ACC112 (cell line): ENCODE measurements around the gene TRIM75.
"Not testable (repeated sequence)": the region's sequence is repeated elsewhere in the genome, so short reads cannot be mapped to it uniquely, and the experiment has no call there.

Experiments used
- H2AFZ ChIP-seq: fragments of 200-600 bp; sonication (generic); one replicate; pipeline ENCODE4 v1.6.0; 2017; ENCODE audit warnings: antibody characterized with exemption, low read length; ENCODE audit not compliant: unreplicated experiment
- H3K27ac ChIP-seq: fragments of 200-600 bp; sonication (generic); 2 replicates; pipeline ENCODE4 v1.5.1; 2014; ENCODE audit warnings: low read depth, mild to moderate bottlenecking, antibody characterized with exemption, low read length, moderate library complexity
- H3K27me3 ChIP-seq: fragments of 200-600 bp; sonication (generic); 2 replicates; pipeline ENCODE4 v1.6.1; 2014; ENCODE audit warnings: mild to moderate bottlenecking, antibody characterized with exemption, low read length, moderate library complexity, mixed read lengths; ENCODE audit not compliant: insufficient read depth
- H3K36me3 ChIP-seq: fragments of 200-600 bp; sonication (generic); 2 replicates; pipeline ENCODE4 v1.6.1; 2016; ENCODE audit warnings: mild to moderate bottlenecking, antibody characterized with exemption, low read length, moderate library complexity, mixed read lengths; ENCODE audit not compliant: insufficient read depth
- H3K4me1 ChIP-seq: fragments of 200-600 bp; sonication (generic); one replicate; pipeline ENCODE4 v1.6.1; 2016; ENCODE audit warnings: low read length, mixed read lengths; ENCODE audit not compliant: insufficient read depth, unreplicated experiment, control insufficient read depth
- H3K4me3 ChIP-seq: fragments of 200-600 bp; sonication (generic); 2 replicates; pipeline ENCODE4 v1.5.1; 2014; ENCODE audit warnings: mild to moderate bottlenecking, low read depth, low read length
- H3K79me2 ChIP-seq: fragments of 200-600 bp; sonication (generic); one replicate; pipeline ENCODE4 v1.6.0; 2016; ENCODE audit warnings: low read length; ENCODE audit not compliant: control insufficient read depth, unreplicated experiment, insufficient read depth

Gene TRIM75

GRCh38 chr4:165053645-165054044 lies at the start of gene TRIM75:
Gene TRIM75, plus strand, starts transcription at chr4:165053866. Its CDS starts 5,282 bp downstream, at chr4:165059148.
- Histone ChIP-seq H3K27ac (no peak within 1 kb of the TSS), H3K79me2 (no peaks in the 10 kb centered on the region), H3K4me3 (no peak within 1 kb of the TSS), H3K36me3 (no peaks in the 10 kb centered on the region), H3K4me1 (no peaks in the 10 kb centered on the region), H3K27me3 (peaks cover 2% of the 10 kb centered on the region; the same call in 1 of the 2 replicates), H2AFZ (no peak within 1 kb of the TSS)

DNA sequence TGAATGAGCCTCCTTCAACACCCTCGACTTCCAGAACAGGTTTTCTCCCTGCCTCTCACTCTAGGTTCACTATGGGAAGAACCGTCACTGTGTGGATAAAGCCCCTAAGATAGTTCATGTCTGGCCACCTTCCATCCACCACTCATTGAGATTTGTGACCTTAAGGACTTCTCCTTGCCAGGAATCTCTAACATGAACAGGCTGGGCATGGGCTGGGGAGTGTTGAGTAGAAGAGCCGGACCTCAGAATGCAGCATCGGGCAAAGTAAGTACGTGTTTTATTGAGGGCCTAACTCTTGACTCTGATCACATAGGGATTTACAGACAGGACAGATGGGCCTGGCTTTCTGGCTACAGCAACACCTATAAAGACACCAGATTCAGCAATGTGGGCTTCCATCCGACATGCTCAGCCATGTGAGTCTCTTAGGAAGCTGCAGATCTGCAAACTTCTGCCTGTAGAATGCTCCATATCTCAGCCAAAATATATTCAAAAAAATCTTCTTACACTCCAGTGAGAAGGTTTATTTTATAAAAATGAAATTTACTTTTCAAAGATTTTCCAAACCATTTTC lies 48.2 kb upstream of the TRIM75 start:
- Histone ChIP-seq H3K79me2 (no peaks in the 10 kb centered on the region), H3K4me1 (no peaks in the 10 kb centered on the region), H3K36me3 (no peaks in the 10 kb centered on the region), H3K27ac (no peak overlapping the region), H3K27me3 (peaks cover 15% of the 10 kb centered on the region; the same call in 1 of the 2 replicates), H2AFZ (no peak overlapping the region), H3K4me3 (no peak overlapping the region)

- H3K36me3 ChIP-seq: no peaks in the 10 kb centered on the region
- H3K27ac ChIP-seq: no peak overlapping the region
- peaks cover 18% of the 10 kb centered on the region; the same call in 1 of the 2 replicates for H3K27me3 ChIP-seq
- H3K79me2 ChIP-seq: no peaks in the 10 kb centered on the region
- H2AFZ ChIP-seq: no peak overlapping the region
- no peaks in the 10 kb centered on the region for H3K4me1 ChIP-seq
- no peak overlapping the region for H3K4me3 ChIP-seq
Measured at GRCh38 chr4:165006456-165006855, 47.2 kb upstream of the TRIM75 start.

GRCh38 chr4:165006886-165007285 lies 46.8 kb upstream of the TRIM75 start:
- Histone ChIP-seq H3K27ac (no peak overlapping the region), H2AFZ (no peak overlapping the region), H3K36me3 (no peaks in the 10 kb centered on the region), H3K27me3 (peaks cover 21% of the 10 kb centered on the region; the same call in 1 of the 2 replicates), H3K79me2 (no peaks in the 10 kb centered on the region), H3K4me1 (no peaks in the 10 kb centered on the region), H3K4me3 (no peak overlapping the region)

GRCh38 chr4:165009493-165010227 lies 44.0 kb upstream of the TRIM75 start:
- Histone ChIP-seq H3K27me3 (peaks cover 21% of the 10 kb centered on the region; the same call in 1 of the 2 replicates), H3K79me2 (no peaks in the 10 kb centered on the region), H3K36me3 (no peaks in the 10 kb centered on the region), H2AFZ (no peak overlapping the region), H3K4me1 (no peaks in the 10 kb centered on the region), H3K4me3 (no peak overlapping the region), H3K27ac (no peak overlapping the region)

DNA sequence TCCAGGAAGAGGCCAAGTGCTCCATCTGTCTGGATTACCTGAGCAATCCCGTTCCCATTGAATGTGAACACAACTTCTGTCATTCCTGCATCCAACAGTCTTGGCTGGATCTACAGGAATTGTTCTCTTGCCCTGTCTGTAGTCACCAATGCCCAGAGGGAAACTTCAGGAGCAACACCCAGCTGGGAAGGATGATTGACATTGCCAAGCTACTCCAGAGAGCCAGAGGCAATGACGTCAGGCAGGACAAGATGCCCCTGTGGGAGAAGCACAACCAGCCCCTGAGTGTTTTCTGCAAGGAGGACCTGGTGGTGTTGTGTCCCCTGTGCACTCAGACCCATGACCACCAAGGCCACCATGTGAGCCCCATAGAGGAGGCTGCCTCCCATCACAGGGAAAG lies 43.2 kb upstream of the TRIM75 start:
- Histone ChIP-seq H3K36me3 (no peaks in the 10 kb centered on the region), H3K27me3 (peaks cover 21% of the 10 kb centered on the region; the same call in 1 of the 2 replicates), H3K4me1 (no peaks in the 10 kb centered on the region), H3K79me2 (no peaks in the 10 kb centered on the region), H3K4me3 (no peak overlapping the region), H2AFZ (no peak overlapping the region), H3K27ac (no peak overlapping the region)

GRCh38 chr4:165010991-165011390 lies 42.7 kb upstream of the TRIM75 start:
- Histone ChIP-seq H3K27me3 (peaks cover 21% of the 10 kb centered on the region; the same call in 1 of the 2 replicates), H3K27ac (no peak overlapping the region), H2AFZ (no peak overlapping the region), H3K79me2 (no peaks in the 10 kb centered on the region), H3K36me3 (no peaks in the 10 kb centered on the region), H3K4me3 (no peak overlapping the region), H3K4me1 (no peaks in the 10 kb centered on the region)

- H3K4me3 ChIP-seq: no peak overlapping the region
- H3K27me3 ChIP-seq: peaks cover 21% of the 10 kb centered on the region; the same call in 1 of the 2 replicates
- H2AFZ ChIP-seq: no peak overlapping the region
- H3K27ac ChIP-seq: no peak overlapping the region
- no peaks in the 10 kb centered on the region for H3K4me1 ChIP-seq
- H3K36me3 ChIP-seq: no peaks in the 10 kb centered on the region
- no peaks in the 10 kb centered on the region for H3K79me2 ChIP-seq
Measured at GRCh38 chr4:165011403-165011802, 42.3 kb upstream of the TRIM75 start.

GRCh38 chr4:165013691-165014090 lies 40.0 kb upstream of the TRIM75 start:
- H3K27me3 ChIP-seq: peaks cover 21% of the 10 kb centered on the region; the same call in 1 of the 2 replicates
- no peak overlapping the region for H2AFZ ChIP-seq
- no peak overlapping the region for H3K27ac ChIP-seq
- H3K36me3 ChIP-seq: no peaks in the 10 kb centered on the region
- H3K4me3 ChIP-seq: no peak overlapping the region
- H3K4me1 ChIP-seq: no peaks in the 10 kb centered on the region
- H3K79me2 ChIP-seq: no peaks in the 10 kb centered on the region

- no peak overlapping the region for H3K4me3 ChIP-seq
Measured at GRCh38 chr4:165016971-165017370, 36.7 kb upstream of the TRIM75 start.

GRCh38 chr4:165019995-165020394 lies 33.7 kb upstream of the TRIM75 start:
- H3K36me3 ChIP-seq, H3K27ac ChIP-seq, H3K79me2 ChIP-seq, H2AFZ ChIP-seq, H3K4me1 ChIP-seq, H3K27me3 ChIP-seq, H3K4me3 ChIP-seq: not testable (repeated sequence)

More at GRCh38 chr4:165016971-165017370, 36.7 kb upstream of the TRIM75 start:
- Histone ChIP-seq H2AFZ (no peak overlapping the region), H3K79me2 (no peaks in the 10 kb centered on the region), H3K4me1 (no peaks in the 10 kb centered on the region), H3K27me3 (no peaks in the 10 kb centered on the region), H3K27ac (no peak overlapping the region), H3K36me3 (no peaks in the 10 kb centered on the region)
